Gastrocnemius medialis (tissue), 4 donors: Measurements from ENCODE around the gene TMSB4Y. TPM values are rescaled to one million over a fixed set of nuclear protein-coding genes. Genes with fewer than 3 reads are reported as not detected.

Source experiments
- ATAC-seq, 2 donors: fragments of 150-250 bp; one replicate each; pipeline ENCODE4 v1.9.1; 2016
- DNase-seq, 2 donors: peaks; one replicate each; pipeline ENCODE4 v3.0.0-alpha.2; 2019
- H3K27ac ChIP-seq, 4 donors: fragments of 200-600 bp; sonication (generic); 1 replicate in 1 of 4; 2 replicates in 3 of 4; pipeline ENCODE4 v1.5.1; 2016 to 2018; ENCODE audit warnings: mild to moderate bottlenecking in 2 of 4, moderate library complexity in 1 of 4
- H3K27me3 ChIP-seq, 3 donors: fragments of 200-600 bp; sonication (generic) in 2 of 3; 1 replicate in 1 of 3; 2 replicates in 2 of 3; pipeline versions ENCODE4 v1.5.1 to v1.6.0; 2016 to 2019; ENCODE audit warnings: mild to moderate bottlenecking in 1 of 3, moderate library complexity in 1 of 3
- H3K36me3 ChIP-seq, 2 donors: fragments of 200-600 bp; sonication (generic) in 1 of 2; one replicate each; pipeline ENCODE4 v1.5.1; 2017 to 2018
- H3K4me1 ChIP-seq, 2 donors: fragments of 200-600 bp; sonication (generic) in 1 of 2; one replicate each; pipeline ENCODE4 v1.5.1; 2016 to 2017; ENCODE audit warnings: mild to moderate bottlenecking in 2 of 2
- H3K4me3 ChIP-seq, 4 donors: fragments of 200-600 bp; sonication (generic) in 3 of 4; 1 replicate in 1 of 4; 2 replicates in 3 of 4; pipeline ENCODE4 v1.5.1; 2016 to 2019; ENCODE audit warnings: mild to moderate bottlenecking in 2 of 4
- H3K9me3 ChIP-seq, 3 donors: fragments of 200-600 bp; sonication (generic) in 2 of 3; 1 replicate in 1 of 3; 2 replicates in 2 of 3; pipeline ENCODE4 v1.5.1; 2016 to 2019
- POLR2A ChIP-seq, 2 donors: fragments of 450-650 bp; IDR thresholded peaks; one replicate each; pipeline ENCODE4 v1.6.1; 2017; ENCODE audit warnings: antibody characterized with exemption in 2 of 2, mild to moderate bottlenecking in 2 of 2, moderate library complexity in 2 of 2
- in situ Hi-C, 4 donors: fragments of 200-750 bp; cut with MboI; loops; one replicate each; pipeline versions ENCODE4 v1.15.0 to v1.8.0; 2017; ENCODE audit warnings: low sequenced_read_pairs in 4 of 4
- intact Hi-C: fragments of 100-400 bp; cut with DNase I; formaldehyde crosslinking; loops from one replicate; pipeline ENCODE4 v1.15.1; 2023; ENCODE audit warnings: low total_unique reads
- total RNA-seq, 4 donors: library from RNA; depleted of rRNA; stranded (reverse); fragments of >200 nt; gene quantifications; one replicate each; pipeline versions ENCODE4 v1.1.0 to v1.2.3, GENCODE V29; 2016
- TF ChIP-seq, protein P1 (sequence below), 5 experiments: fragments of 450-650 bp in 3 of 5; fragments of 200-600 bp in 2 of 5; sonication (generic) in 2 of 5; IDR thresholded peaks in 4 of 5; conservative IDR thresholded peaks in 1 of 5; 1 replicate in 4 of 5; 2 replicates in 1 of 5; pipeline ENCODE4 v1.5.1; 2016 to 2019; ENCODE audit warnings: antibody characterized with exemption in 5 of 5, mild to moderate bottlenecking in 3 of 5, moderate library complexity in 3 of 5

Gene TMSB4Y
- not detected for total RNA-seq

DNA sequence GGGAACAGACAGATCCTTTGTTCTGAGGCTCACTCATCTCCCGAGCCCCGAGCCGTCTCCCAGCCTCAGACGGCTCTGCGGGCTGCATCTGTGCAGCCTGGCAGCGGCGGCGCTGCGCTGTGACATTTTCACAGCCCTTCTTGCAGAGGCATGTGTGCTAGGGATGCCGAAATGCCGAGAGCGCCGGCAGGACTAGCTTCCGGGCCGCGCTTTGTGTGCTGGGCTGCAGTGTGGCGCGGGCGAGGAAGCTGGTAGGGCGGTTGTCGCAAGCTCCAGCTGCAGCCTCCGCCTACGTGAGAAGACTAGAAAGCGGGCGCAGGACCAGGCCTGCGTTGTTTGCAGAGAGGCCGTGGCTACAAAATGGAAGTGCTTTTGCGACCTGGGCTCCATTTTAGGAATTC is at the start of gene TMSB4Y:
Gene TMSB4Y, plus strand, starts transcription at position 332 of the 401 bp plus-strand sequence.
- Histone ChIP-seq H3K9me3 (no peaks in the 10 kb centered on the region), H3K27me3 (no peaks in the 10 kb centered on the region), H3K4me1 (no peaks in the 10 kb centered on the region), H3K36me3 (no peaks in the 10 kb centered on the region), H3K27ac (peak within 1 kb of the TSS in 2 of 4 donors; percentile 71 to 78), H3K4me3 (peak within 1 kb of the TSS in 2 of 4 donors; percentile 54 to 65)
- ATAC-seq (peak; percentile 68 to 77), DNase-seq (peak in 1 of 2 donors; percentile 50)
- no peak for TF ChIP-seq POLR2A (IDR thresholded peaks at IDR 0.05)
- TF ChIP-seq, protein P1, sequence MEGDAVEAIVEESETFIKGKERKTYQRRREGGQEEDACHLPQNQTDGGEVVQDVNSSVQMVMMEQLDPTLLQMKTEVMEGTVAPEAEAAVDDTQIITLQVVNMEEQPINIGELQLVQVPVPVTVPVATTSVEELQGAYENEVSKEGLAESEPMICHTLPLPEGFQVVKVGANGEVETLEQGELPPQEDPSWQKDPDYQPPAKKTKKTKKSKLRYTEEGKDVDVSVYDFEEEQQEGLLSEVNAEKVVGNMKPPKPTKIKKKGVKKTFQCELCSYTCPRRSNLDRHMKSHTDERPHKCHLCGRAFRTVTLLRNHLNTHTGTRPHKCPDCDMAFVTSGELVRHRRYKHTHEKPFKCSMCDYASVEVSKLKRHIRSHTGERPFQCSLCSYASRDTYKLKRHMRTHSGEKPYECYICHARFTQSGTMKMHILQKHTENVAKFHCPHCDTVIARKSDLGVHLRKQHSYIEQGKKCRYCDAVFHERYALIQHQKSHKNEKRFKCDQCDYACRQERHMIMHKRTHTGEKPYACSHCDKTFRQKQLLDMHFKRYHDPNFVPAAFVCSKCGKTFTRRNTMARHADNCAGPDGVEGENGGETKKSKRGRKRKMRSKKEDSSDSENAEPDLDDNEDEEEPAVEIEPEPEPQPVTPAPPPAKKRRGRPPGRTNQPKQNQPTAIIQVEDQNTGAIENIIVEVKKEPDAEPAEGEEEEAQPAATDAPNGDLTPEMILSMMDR (IDR thresholded peaks at IDR 0.05 in 4 of 5, conservative IDR thresholded peaks at IDR 0.05 in 1 of 5) = no peak
- in situ Hi-C loops = no loop called here
- intact Hi-C loops = no loop called here

DNA sequence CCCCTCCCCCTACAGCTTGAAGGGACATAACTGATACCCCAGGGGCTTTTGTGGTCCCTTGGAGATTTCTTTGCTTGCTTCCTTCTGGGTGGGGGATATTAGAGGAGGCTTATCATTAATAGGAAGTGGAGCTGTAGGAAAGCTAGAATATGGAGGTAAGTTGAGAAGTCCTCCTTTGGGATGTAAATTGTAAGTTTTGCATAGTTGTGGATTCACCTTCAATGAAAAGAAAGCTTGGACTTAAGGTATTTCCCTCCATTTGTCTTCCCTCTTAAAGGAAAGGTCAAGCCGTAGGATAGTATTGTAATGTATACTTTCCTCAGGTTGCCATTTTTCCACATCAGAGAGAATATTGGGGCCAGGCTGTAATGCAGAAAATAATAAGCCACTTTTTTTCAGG is 39.5 kb upstream of the TMSB4Y start:
- Histone ChIP-seq H3K36me3 (no peaks in the 10 kb centered on the region), H3K4me1 (no peaks in the 10 kb centered on the region), H3K9me3 (no peaks in the 10 kb centered on the region), H3K27ac (no peak overlapping the region), H3K27me3 (no peaks in the 10 kb centered on the region), H3K4me3 (no peak overlapping the region)
- no peak for TF ChIP-seq POLR2A (IDR thresholded peaks at IDR 0.05)
- TF ChIP-seq, protein P1 (IDR thresholded peaks at IDR 0.05 in 4 of 5, conservative IDR thresholded peaks at IDR 0.05 in 1 of 5) = no peak
- intact Hi-C loops (no loop called here), in situ Hi-C loops (no loop called here)
- ATAC-seq (no peak), DNase-seq (no peak)

DNA sequence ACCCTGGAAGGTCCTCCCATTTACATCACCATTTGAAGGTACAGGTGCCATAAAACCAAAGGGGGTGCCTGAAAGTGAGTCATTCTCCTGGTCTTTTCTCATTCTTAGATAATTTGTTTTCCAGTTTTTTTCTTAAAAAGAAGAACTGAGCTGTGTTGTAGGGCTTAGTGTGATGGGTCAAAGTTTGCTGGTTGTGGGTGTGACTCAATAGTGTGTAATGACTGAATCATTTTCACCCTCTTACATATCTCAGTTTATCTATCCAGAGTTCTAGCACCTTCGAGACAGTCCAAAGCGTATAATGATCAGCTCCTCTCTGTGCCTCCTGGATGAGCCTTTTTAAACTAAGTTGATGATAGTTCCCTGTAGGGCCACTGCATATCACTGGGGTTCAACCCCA is 32.6 kb upstream of the TMSB4Y start:
- DNase-seq = no peak
- Histone ChIP-seq H3K4me3 (no peak overlapping the region), H3K27ac (no peak overlapping the region), H3K27me3 (no peaks in the 10 kb centered on the region), H3K4me1 (no peaks in the 10 kb centered on the region), H3K36me3 (no peaks in the 10 kb centered on the region), H3K9me3 (no peaks in the 10 kb centered on the region)
- intact Hi-C loops = no loop called here
- in situ Hi-C loops = no loop called here
- TF ChIP-seq, protein P1 (IDR thresholded peaks at IDR 0.05 in 4 of 5, conservative IDR thresholded peaks at IDR 0.05 in 1 of 5) = no peak
- TF ChIP-seq POLR2A (IDR thresholded peaks at IDR 0.05) = no peak
- no peak for ATAC-seq

DNA sequence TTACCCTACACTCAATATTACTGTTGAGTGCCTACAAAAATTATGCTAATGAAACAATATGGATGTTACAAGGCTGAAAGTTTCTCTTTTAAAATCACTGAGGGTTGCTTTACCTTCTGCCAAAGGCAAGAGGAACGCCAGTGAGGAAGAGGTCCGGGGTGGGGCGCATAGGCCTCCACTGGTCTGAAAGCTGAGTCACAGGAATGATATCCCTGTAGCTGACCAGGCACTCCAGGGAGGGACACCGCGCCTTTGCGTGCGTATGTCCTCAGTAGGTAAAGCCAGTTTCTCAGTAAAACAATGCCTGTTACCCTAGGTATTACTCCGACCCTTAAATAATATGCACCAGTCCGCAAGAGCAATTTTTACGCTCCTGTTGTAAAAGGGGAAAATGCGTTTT is 1.4 kb upstream of the TMSB4Y start:
- Histone ChIP-seq H3K9me3 (no peaks in the 10 kb centered on the region), H3K27me3 (no peaks in the 10 kb centered on the region), H3K4me3 (no peak overlapping the region), H3K36me3 (no peaks in the 10 kb centered on the region), H3K4me1 (no peaks in the 10 kb centered on the region), H3K27ac (no peak overlapping the region)
- ATAC-seq = no peak
- TF ChIP-seq, protein P1 (IDR thresholded peaks at IDR 0.05 in 4 of 5, conservative IDR thresholded peaks at IDR 0.05 in 1 of 5) = no peak
- TF ChIP-seq POLR2A (IDR thresholded peaks at IDR 0.05) = no peak
- intact Hi-C loops = no loop called here
- DNase-seq = no peak
- in situ Hi-C loops = no loop called here
